Breast epithelium (tissue), 4 donors: Measurements from ENCODE around the gene ERFL. TPM values are rescaled to one million over a fixed set of nuclear protein-coding genes. Genes with fewer than 3 reads are reported as not detected.
"Not testable (repeated sequence)": the region's sequence is repeated elsewhere in the genome, so short reads cannot be mapped to it uniquely, and the experiment has no call there.

Experiments used
- DNase-seq, 2 donors: peaks; one replicate each; pipeline ENCODE4 v3.0.0-alpha.2; 2019; ENCODE audit warnings: low spot score in 2 of 2
- H3K27ac ChIP-seq, 2 donors: fragments of 200-600 bp; sonication (generic) in 1 of 2; one replicate each; pipeline ENCODE4 v1.5.1; 2016 to 2019; ENCODE audit warnings: mild to moderate bottlenecking in 1 of 2
- H3K27me3 ChIP-seq, 2 donors: fragments of 200-600 bp; sonication (generic) in 1 of 2; one replicate each; pipeline versions ENCODE4 v1.5.1 to v1.6.0; 2017 to 2019; ENCODE audit warnings: control low read depth in 1 of 2, mild to moderate bottlenecking in 1 of 2
- H3K36me3 ChIP-seq: fragments of 200-600 bp; one replicate; pipeline ENCODE4 v1.5.1; 2019
- H3K4me1 ChIP-seq, 2 donors: fragments of 200-600 bp; sonication (generic); one replicate each; pipeline ENCODE4 v1.5.1; 2016 to 2019; ENCODE audit warnings: control low read depth in 1 of 2
- H3K4me3 ChIP-seq, 3 donors: fragments of 200-600 bp; sonication (generic); 1 replicate in 2 of 3; 2 replicates in 1 of 3; pipeline ENCODE4 v1.5.1; 2016 to 2019; ENCODE audit warnings: mild to moderate bottlenecking in 3 of 3, moderate library complexity in 2 of 3
- H3K9me3 ChIP-seq, 2 donors: fragments of 200-600 bp; sonication (generic) in 1 of 2; one replicate each; pipeline ENCODE4 v1.5.1; 2016 to 2019; ENCODE audit warnings: control low read depth in 1 of 2
- POLR2A ChIP-seq: fragments of 450-650 bp; IDR thresholded peaks from one replicate; pipeline ENCODE4 v1.6.1; 2016; ENCODE audit warnings: antibody characterized with exemption, mild to moderate bottlenecking, moderate library complexity
- POLR2AphosphoS5 ChIP-seq, 3 donors: sonication (generic); formaldehyde crosslinking; IDR thresholded peaks; one replicate each; pipeline ENCODE4 v1.6.1; 2017; ENCODE audit warnings: antibody characterized with exemption in 3 of 3
- intact Hi-C: fragments of 100-400 bp; cut with DNase I; formaldehyde crosslinking; loops from one replicate; pipeline ENCODE4 v1.15.1; 2023; ENCODE audit warnings: low total_unique reads
- total RNA-seq, 3 donors: library from RNA; depleted of rRNA; stranded (reverse); fragments of >200 nt; gene quantifications; one replicate each; pipeline ENCODE4 v1.1.0, GENCODE V29; 2016
- TF ChIP-seq, protein P1 (sequence below), 3 donors: fragments of 450-650 bp; IDR thresholded peaks; one replicate each; pipeline ENCODE4 v1.5.1; 2016 to 2017; ENCODE audit warnings: antibody characterized with exemption in 3 of 3, mild to moderate bottlenecking in 3 of 3, moderate library complexity in 3 of 3

The ERFL gene
- total RNA-seq, 3 donors from 2014 or later: 0.15 TPM; not detected in 2

DNA sequence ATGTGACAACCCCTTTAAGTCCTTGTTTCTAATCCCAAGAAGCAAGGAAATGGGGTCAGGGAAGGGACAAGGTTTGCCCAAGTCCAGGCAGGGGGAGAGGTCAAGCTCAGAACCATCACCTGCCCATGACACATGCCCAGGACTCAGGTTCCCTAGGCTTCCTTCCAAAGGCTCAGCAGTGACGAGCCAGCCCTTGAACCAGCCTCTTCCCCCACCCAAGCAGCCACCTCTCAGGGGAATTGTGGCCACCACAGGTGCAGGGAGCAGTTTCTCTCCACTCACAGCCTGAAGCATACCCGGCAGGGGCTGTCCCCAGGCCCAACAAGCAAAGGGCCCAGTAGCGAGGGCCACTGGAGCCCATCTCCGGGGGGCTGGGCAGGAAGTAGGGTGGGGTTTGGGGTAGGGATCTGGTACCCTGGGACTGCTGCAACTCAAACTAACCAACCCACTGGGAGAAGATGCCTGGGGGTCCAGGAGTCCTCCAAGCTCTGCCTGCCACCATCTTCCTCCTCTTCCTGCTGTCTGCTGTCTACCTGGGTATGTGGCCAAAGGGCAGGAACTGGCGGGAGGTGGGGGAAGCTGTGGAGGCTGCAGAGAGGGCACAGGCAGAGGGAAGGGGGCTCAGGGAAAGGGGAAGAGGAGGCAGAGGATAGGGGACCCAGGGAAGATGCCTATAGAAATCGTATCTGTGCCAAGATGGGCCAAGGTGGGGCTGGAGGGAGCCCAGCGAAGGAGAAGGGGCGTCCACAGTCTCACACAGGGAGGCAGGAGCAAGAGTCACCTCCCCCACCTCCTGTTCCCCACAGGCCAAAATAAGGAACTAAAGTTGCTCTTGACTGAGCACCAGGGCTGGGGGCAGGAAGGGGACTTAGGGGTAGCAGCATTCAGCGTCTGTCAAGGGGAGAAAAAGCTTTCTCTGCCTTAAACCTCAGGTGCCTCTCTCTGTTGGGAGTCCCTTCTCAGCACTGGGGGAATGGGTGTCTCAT, 51.1 kb downstream of the ERFL start, which contains the start of gene CD79A:
Gene CD79A (plus strand): TSS at position 433 of the 986 bp plus-strand sequence. CDS start 26 bp downstream, at position 459.
- peak within 1 kb of the TSS; percentile 6 to 19 for H3K27ac ChIP-seq
- no peak for DNase-seq
- TF ChIP-seq, protein P1, sequence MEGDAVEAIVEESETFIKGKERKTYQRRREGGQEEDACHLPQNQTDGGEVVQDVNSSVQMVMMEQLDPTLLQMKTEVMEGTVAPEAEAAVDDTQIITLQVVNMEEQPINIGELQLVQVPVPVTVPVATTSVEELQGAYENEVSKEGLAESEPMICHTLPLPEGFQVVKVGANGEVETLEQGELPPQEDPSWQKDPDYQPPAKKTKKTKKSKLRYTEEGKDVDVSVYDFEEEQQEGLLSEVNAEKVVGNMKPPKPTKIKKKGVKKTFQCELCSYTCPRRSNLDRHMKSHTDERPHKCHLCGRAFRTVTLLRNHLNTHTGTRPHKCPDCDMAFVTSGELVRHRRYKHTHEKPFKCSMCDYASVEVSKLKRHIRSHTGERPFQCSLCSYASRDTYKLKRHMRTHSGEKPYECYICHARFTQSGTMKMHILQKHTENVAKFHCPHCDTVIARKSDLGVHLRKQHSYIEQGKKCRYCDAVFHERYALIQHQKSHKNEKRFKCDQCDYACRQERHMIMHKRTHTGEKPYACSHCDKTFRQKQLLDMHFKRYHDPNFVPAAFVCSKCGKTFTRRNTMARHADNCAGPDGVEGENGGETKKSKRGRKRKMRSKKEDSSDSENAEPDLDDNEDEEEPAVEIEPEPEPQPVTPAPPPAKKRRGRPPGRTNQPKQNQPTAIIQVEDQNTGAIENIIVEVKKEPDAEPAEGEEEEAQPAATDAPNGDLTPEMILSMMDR (IDR thresholded peaks at IDR 0.05): no peak
- no peak for TF ChIP-seq POLR2AphosphoS5 (IDR thresholded peaks at IDR 0.05)
- no peak for TF ChIP-seq POLR2A

DNA sequence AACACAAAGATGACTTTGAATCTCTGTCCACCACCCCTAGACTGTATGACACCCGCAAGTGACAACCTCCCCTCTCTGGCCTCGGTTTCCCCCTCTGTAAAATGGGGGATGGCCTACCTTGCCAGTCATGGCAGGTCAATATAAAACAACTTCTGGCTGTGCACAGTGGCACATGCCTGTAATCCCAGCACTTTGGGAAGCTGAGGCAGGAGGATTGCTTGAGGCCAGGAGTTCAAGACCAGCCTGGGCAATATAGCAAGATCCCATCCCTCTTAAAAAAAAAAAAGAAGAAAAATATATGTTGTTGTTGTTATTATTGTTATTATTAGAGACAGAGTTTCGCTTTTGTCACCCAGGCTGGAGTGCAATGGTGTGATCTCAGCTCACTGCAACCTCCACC, 52.3 kb downstream of the ERFL start:
- H3K27ac ChIP-seq, DNase-seq: not testable (repeated sequence)

More for the DNA sequence above, 51.1 kb downstream of the ERFL start, which contains the start of gene CD79A:
- Histone ChIP-seq H3K4me3 (no peak within 1 kb of the TSS), H3K4me1 (no peaks in the 10 kb centered on the region), H3K36me3 (no peaks in the 10 kb centered on the region), H3K9me3 (no peaks in the 10 kb centered on the region), H3K27me3 (no peaks in the 10 kb centered on the region)
- intact Hi-C loops: no loop called here

DNA sequence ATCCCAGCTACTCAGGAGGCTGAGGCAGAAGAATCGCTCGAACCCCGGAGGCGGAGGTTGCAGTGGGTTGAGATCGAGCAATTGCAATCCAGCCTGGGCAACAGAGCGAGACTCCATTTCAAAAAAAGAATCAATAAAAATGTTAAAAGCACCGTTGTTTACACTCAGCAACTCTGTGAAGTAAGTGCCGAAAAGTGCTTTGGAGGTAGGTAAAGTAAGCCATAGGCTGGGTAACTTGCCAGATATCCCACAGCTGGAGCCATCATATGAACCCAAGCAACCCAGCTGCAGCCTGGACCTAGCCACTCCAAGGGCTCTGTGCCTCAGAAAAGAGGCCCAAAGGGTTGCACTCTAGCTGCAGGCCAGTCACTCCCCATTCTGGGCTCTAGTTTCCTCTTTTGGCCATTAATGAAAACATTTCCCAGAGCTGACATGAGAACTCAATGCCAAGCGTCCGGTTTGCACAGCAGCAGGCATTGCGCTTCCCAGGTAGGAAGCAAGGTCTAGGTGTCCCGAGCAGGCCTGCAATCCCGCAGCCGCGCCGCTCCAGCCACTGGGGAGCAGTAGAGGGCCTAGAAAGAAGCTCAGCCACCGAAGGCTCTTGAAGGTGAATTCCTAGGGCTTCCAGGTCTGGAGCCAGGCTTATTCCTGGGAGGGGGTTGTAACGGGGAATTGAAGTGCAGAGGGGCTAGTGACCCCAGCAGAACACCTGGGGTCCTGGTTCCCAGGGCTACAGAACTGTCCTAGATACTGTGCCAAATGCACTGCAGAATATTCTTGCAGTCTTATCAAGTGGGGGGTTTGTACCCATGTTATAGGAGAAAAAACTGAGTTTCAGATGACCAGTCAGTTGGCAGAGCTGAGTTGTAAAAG, 55.2 kb downstream of the ERFL start:
- TF ChIP-seq, protein P1 (IDR thresholded peaks at IDR 0.05): peak in 2 of 3 donors; percentile 63 to 64
- TF ChIP-seq POLR2AphosphoS5 (IDR thresholded peaks at IDR 0.05): no peak
- Histone ChIP-seq H3K9me3 (no peaks in the 10 kb centered on the region), H3K4me1 (no peaks in the 10 kb centered on the region), H3K36me3 (no peaks in the 10 kb centered on the region), H3K27me3 (no peaks in the 10 kb centered on the region), H3K27ac (no peak overlapping the region), H3K4me3 (no peak overlapping the region)
- intact Hi-C loops: no loop called here
- DNase-seq: peak; percentile 69 to 82

More for the DNA sequence above, 52.3 kb downstream of the ERFL start:
- H3K9me3 ChIP-seq, H3K36me3 ChIP-seq, H3K27me3 ChIP-seq, H3K4me3 ChIP-seq, H3K4me1 ChIP-seq, intact Hi-C loops: not testable (repeated sequence)

DNA sequence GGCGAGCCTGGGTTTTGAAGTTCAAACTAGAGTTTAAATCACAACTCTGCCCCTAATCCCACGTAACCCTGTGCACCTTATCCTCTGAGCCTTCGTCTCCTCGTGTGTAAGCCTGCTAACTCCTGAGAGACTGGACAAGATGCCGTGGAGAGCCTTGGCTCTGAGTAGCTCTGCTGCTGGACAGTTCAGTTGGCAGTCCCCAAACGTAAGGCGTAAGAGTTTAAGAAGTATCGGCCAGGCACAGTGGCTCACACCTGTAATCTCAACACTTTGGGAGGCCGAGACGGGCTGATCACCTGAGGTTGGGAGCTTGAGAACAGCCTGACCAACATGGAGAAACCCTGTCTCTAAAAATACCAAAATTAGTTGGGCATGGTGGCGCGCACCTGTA, 55.9 kb downstream of the ERFL start:
- Histone ChIP-seq H3K27me3 (no peaks in the 10 kb centered on the region), H3K27ac (peak overlapping the region in 1 of 2 donors; percentile 32), H3K36me3 (no peaks in the 10 kb centered on the region), H3K9me3 (no peaks in the 10 kb centered on the region), H3K4me3 (no peak overlapping the region), H3K4me1 (peaks cover 0 to 5% of the 10 kb centered on the region in 2 donors)
- intact Hi-C loops: no loop called here
- DNase-seq: no peak
- TF ChIP-seq POLR2AphosphoS5 (IDR thresholded peaks at IDR 0.05): no peak
- TF ChIP-seq, protein P1 (IDR thresholded peaks at IDR 0.05): no peak
- no peak for TF ChIP-seq POLR2A

DNA sequence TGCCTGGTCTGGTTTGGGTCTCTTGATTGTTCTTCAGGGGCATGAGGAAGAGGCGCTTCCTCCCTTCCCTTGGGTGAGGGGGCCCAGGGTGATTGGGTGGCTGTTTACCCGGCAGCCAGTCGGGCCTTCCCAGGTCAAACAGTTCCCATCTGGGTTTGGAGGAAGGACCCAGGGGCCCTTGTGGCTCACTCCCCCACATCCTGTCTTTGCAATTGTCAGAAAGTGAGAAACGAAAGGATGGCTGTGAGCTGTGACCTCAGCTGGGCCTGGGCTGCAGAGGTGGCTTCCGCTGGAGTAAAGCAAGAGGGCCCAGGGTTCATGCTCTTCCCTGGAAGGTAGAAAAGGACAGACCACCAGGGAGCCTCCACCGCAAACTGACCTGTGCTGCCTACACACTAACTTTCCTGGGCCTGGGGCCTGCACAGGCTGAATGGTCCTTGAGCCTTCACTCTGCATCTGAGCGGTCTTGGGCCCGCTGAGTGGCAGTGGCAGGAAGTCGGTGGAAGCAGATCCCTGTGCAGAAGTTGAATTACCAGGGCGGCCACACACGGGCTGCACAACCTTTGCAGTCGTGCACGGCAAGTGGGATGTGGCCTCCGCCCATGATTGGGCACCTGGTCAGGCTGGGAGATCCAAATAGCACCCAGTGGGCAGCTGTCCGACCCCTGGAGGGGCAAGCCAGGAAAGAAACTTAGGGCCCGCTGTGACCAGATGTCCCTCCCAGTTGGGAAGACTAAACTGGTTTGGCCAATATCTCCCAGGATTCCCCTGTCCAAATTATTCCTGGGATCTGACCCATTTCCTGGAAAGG, 56.5 kb downstream of the ERFL start:
- peak overlapping the region in 1 of 2 donors; percentile 32 for H3K27ac ChIP-seq
- no peak for DNase-seq
- no peaks in the 10 kb centered on the region for H3K36me3 ChIP-seq
- no peaks in the 10 kb centered on the region for H3K27me3 ChIP-seq
- H3K9me3 ChIP-seq: no peaks in the 10 kb centered on the region
- intact Hi-C loops: no loop called here
- TF ChIP-seq, protein P1 (IDR thresholded peaks at IDR 0.05): no peak
- TF ChIP-seq POLR2A (no peak), POLR2AphosphoS5 (IDR thresholded peaks at IDR 0.05) (no peak)
- peaks cover 0 to 5% of the 10 kb centered on the region in 2 donors for H3K4me1 ChIP-seq
- H3K4me3 ChIP-seq: no peak overlapping the region
